OCI-LY3 (cell line): ENCODE measurements around the gene WASF2.
"Not testable (repeated sequence)": the region's sequence is repeated elsewhere in the genome, so short reads cannot be mapped to it uniquely, and the experiment has no call there.

Experiments
- EZH2phosphoT487 ChIP-seq: fragments of 200-600 bp; shearing (Covaris generic); IDR thresholded peaks from 2 replicates; pipeline ENCODE4 v1.6.1; 2018; ENCODE audit warnings: antibody characterized with exemption, mixed run types, low read depth
- TF ChIP-seq, protein P1 (sequence below): fragments of 200-600, 300-600 bp; sonication (generic); IDR thresholded peaks from 2 replicates; pipeline ENCODE4 v1.5.1; 2014; ENCODE audit warnings: antibody characterized with exemption, low read length, low read depth

- TF ChIP-seq EZH2phosphoT487 = not testable (repeated sequence)
- TF ChIP-seq, protein P1, sequence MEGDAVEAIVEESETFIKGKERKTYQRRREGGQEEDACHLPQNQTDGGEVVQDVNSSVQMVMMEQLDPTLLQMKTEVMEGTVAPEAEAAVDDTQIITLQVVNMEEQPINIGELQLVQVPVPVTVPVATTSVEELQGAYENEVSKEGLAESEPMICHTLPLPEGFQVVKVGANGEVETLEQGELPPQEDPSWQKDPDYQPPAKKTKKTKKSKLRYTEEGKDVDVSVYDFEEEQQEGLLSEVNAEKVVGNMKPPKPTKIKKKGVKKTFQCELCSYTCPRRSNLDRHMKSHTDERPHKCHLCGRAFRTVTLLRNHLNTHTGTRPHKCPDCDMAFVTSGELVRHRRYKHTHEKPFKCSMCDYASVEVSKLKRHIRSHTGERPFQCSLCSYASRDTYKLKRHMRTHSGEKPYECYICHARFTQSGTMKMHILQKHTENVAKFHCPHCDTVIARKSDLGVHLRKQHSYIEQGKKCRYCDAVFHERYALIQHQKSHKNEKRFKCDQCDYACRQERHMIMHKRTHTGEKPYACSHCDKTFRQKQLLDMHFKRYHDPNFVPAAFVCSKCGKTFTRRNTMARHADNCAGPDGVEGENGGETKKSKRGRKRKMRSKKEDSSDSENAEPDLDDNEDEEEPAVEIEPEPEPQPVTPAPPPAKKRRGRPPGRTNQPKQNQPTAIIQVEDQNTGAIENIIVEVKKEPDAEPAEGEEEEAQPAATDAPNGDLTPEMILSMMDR = not testable (repeated sequence)
Observed at GRCh38 chr1:27501159-27501558, 11.2 kb upstream of the WASF2 start.
